ENCODE data around the gene PGGT1B.

GRCh38 chr5:115193295-115193694 is 69.4 kb downstream of the PGGT1B start:
- no peak for TF ChIP-seq POLR2A (IDR thresholded peaks at IDR 0.05)
- TF ChIP-seq, protein P1, sequence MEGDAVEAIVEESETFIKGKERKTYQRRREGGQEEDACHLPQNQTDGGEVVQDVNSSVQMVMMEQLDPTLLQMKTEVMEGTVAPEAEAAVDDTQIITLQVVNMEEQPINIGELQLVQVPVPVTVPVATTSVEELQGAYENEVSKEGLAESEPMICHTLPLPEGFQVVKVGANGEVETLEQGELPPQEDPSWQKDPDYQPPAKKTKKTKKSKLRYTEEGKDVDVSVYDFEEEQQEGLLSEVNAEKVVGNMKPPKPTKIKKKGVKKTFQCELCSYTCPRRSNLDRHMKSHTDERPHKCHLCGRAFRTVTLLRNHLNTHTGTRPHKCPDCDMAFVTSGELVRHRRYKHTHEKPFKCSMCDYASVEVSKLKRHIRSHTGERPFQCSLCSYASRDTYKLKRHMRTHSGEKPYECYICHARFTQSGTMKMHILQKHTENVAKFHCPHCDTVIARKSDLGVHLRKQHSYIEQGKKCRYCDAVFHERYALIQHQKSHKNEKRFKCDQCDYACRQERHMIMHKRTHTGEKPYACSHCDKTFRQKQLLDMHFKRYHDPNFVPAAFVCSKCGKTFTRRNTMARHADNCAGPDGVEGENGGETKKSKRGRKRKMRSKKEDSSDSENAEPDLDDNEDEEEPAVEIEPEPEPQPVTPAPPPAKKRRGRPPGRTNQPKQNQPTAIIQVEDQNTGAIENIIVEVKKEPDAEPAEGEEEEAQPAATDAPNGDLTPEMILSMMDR (IDR thresholded peaks at IDR 0.05), result no peak

All from thyroid gland (tissue), 4 donors.